Hematopoietic multipotent progenitor cell treated with erythropoietin and hydrocortisone succinate and interleukin-3 and kit ligand, for 15 days (in vitro differentiated cells): Measurements from ENCODE around the gene TMEM203.

Experiments used
- DNase-seq: peaks from one replicate; pipeline ENCODE4 v3.0.0-alpha.2; 2015; ENCODE audit warnings: low spot score

The TMEM203 gene

GRCh38 chr9:137218212-137218753, 12.8 kb upstream of the TMEM203 start:
- DNase-seq: no peak

GRCh38 chr9:137217276-137218211, 12.1 kb upstream of the TMEM203 start:
- no peak for DNase-seq

- no peak for DNase-seq
Observed at GRCh38 chr9:137216188-137216965, 10.9 kb upstream of the TMEM203 start.

GRCh38 chr9:137215196-137215986, 9.9 kb upstream of the TMEM203 start:
- no peak for DNase-seq

GRCh38 chr9:137214620-137215019, 9.2 kb upstream of the TMEM203 start:
- no peak for DNase-seq

- DNase-seq: no peak
Observed at GRCh38 chr9:137213160-137214060, 8.0 kb upstream of the TMEM203 start.

GRCh38 chr9:137212520-137212919, 7.1 kb upstream of the TMEM203 start:
- no peak for DNase-seq

GRCh38 chr9:137211532-137211931, 6.1 kb upstream of the TMEM203 start:
- no peak for DNase-seq

- peak; percentile 66 for DNase-seq
Observed at GRCh38 chr9:137206602-137207001, 1.2 kb upstream of the TMEM203 start.

GRCh38 chr9:137204731-137205125, 720 bp downstream of the TMEM203 start:
- no peak for DNase-seq

- no peak for DNase-seq
Observed at GRCh38 chr9:137202966-137203365, 2.5 kb downstream of the TMEM203 start.

GRCh38 chr9:137201205-137201868, 4.1 kb downstream of the TMEM203 start:
- DNase-seq: no peak

GRCh38 chr9:137200311-137201204, 4.9 kb downstream of the TMEM203 start, which contains the start of gene TPRN:
Gene TPRN (minus strand): TSS chr9:137200741. CDS start chr9:137200711, 30 bp downstream.
- DNase-seq: peak; percentile 99

GRCh38 chr9:137199411-137200121, 5.9 kb downstream of the TMEM203 start:
- no peak for DNase-seq

GRCh38 chr9:137198902-137199283, 6.6 kb downstream of the TMEM203 start:
- DNase-seq: no peak

GRCh38 chr9:137198051-137198901, 7.2 kb downstream of the TMEM203 start:
- DNase-seq: no peak

- no peak for DNase-seq
Observed at GRCh38 chr9:137195525-137196220, 9.8 kb downstream of the TMEM203 start.
